Glutamatergic neuron (in vitro differentiated cells): Measurements from ENCODE around the gene ITPK1. TPM values are rescaled to one million over a fixed set of nuclear protein-coding genes. Genes with fewer than 3 reads are reported as not detected.

Experiments
- DNase-seq: peaks from one replicate; pipeline ENCODE4 v3.0.0; 2022
- H3K27ac Mint-ChIP-seq: one replicate; pipeline ENCODE4 v1.8.0; 2020; ENCODE audit warnings: mild to moderate bottlenecking, mixed read lengths, inconsistent platforms; ENCODE audit not compliant: unreplicated experiment
- H3K27me3 Mint-ChIP-seq: one replicate; pipeline ENCODE4 v1.8.0; 2020; ENCODE audit warnings: mild to moderate bottlenecking, moderate library complexity, mixed read lengths, inconsistent platforms; ENCODE audit not compliant: unreplicated experiment
- H3K36me3 Mint-ChIP-seq: one replicate; pipeline ENCODE4 v1.8.0; 2020; ENCODE audit warnings: mild to moderate bottlenecking, mixed read lengths, inconsistent platforms; ENCODE audit not compliant: unreplicated experiment
- H3K4me1 Mint-ChIP-seq: one replicate; pipeline ENCODE4 v1.8.0; 2020; ENCODE audit warnings: mild to moderate bottlenecking, low read depth, mixed read lengths, inconsistent platforms; ENCODE audit not compliant: unreplicated experiment
- H3K4me3 Mint-ChIP-seq: one replicate; pipeline ENCODE4 v1.8.0; 2020; ENCODE audit warnings: mild to moderate bottlenecking, mixed read lengths, inconsistent platforms; ENCODE audit not compliant: unreplicated experiment
- H3K9me3 Mint-ChIP-seq: one replicate; pipeline ENCODE4 v1.8.0; 2020; ENCODE audit warnings: mild to moderate bottlenecking, moderate library complexity, mixed read lengths, inconsistent platforms; ENCODE audit not compliant: unreplicated experiment
- CTCF ChIP-seq: fragments of 200-600 bp; sonication (generic); IDR thresholded peaks from one replicate; pipeline ENCODE4 v1.5.0; 2021; ENCODE audit not compliant: partially characterized antibody, unreplicated experiment
- total RNA-seq: library from RNA; stranded (reverse); fragmentation: NEBNext Ultra II Directional; extraction: Animal tissue kit (Norgen Biotek cat#: 25700); gene quantifications from one replicate; pipeline ENCODE4 v1.2.1, GENCODE V29; 2021; ENCODE audit not compliant: unreplicated experiment

Gene ITPK1
- total RNA-seq, 1 donor from 2014 or later, result 132 TPM

DNA sequence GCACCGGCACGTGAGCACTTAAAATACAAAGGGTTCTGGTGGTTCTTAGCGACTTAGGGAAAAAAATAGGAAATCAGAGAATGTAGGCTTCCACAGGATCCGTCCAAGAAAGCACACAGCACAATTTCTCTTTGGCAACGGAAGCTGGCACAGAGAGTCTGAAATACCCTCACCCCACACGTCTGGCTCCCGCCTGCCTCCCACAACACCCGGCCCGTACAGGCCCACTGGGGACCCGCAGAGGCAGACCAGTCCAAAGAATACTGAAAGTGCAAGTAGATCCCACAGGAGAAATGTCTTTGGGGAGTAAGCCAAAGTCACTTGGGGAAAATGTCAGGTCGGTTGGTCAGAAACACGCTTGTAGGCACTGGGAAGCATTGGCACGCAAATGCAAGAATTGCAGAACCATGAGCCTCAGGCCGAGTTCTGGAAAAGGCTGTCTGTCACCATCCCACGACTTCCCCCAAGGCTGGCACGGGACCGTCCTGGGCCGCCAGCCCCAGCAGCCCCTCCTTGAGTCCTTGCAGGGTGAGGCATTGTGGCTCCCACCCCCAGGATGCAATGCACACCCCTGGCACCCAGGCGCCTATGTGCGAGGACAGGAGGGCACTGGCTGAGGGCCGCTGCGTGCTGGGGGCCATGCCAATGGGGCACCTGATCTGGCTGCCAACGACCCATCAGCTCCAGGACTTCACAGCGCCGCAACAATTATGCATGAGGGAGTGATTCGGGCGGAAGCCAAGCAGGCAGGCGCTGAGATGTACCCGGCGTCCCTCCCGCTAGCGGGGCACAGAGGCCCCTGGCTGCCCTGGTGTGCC lies 163.0 kb downstream of the ITPK1 start:
- Mint-ChIP-seq H3K27me3 (peaks cover 8% of the 10 kb centered on the region), H3K9me3 (peaks cover 10% of the 10 kb centered on the region), H3K27ac (no peak overlapping the region), H3K36me3 (no peaks in the 10 kb centered on the region), H3K4me3 (no peak overlapping the region), H3K4me1 (peaks cover 46% of the 10 kb centered on the region)
- no peak for DNase-seq
- TF ChIP-seq CTCF, result no peak

DNA sequence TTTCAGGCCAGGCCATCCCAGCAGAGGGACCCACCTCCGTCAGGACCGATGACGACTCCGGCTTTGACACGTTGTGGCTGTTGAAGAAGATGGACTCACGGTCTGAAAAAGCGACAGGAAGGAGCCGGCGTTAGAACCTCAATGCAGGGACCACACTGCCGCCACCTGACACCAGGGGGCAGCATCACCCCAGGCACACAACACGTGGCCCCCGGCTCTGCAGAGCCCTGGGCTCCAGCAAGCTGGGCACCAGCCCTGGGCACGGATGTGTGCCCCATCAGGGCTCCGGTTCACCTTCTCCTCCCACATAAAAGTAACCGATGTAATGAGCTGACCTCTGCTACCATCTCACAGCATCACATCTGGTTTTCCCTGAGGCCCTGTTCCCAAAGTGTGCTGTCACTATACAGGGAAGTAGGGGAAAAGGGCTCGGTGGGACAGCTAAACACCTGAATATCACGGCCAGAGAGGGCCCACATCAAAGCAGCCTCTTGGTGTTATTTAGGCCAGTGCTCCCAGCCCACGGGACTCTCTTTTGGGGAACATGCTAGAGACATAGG lies 163.7 kb downstream of the ITPK1 start:
- H3K4me3 Mint-ChIP-seq, result no peak overlapping the region
- DNase-seq, result peak; percentile 87
- H3K27ac Mint-ChIP-seq, result peak overlapping the region; percentile 57
- no peaks in the 10 kb centered on the region for H3K36me3 Mint-ChIP-seq
- H3K27me3 Mint-ChIP-seq, result peaks cover 10% of the 10 kb centered on the region
- peak; percentile 94 for TF ChIP-seq CTCF
- peaks cover 45% of the 10 kb centered on the region for H3K4me1 Mint-ChIP-seq
- peaks cover 9% of the 10 kb centered on the region for H3K9me3 Mint-ChIP-seq

- peaks cover 9% of the 10 kb centered on the region for H3K27me3 Mint-ChIP-seq
- TF ChIP-seq CTCF, result no peak
Observed at GRCh38 chr14:92951261-92951660, 164.5 kb downstream of the ITPK1 start.

GRCh38 chr14:92950773-92951172 lies 165.0 kb downstream of the ITPK1 start:
- H3K27ac Mint-ChIP-seq, result peak overlapping the region; percentile 82
- peaks cover 44% of the 10 kb centered on the region for H3K4me1 Mint-ChIP-seq
- TF ChIP-seq CTCF, result no peak
- peak overlapping the region; percentile 59 for H3K4me3 Mint-ChIP-seq
- peaks cover 10% of the 10 kb centered on the region for H3K27me3 Mint-ChIP-seq
- peaks cover 13% of the 10 kb centered on the region for H3K9me3 Mint-ChIP-seq
- no peak for DNase-seq
- H3K36me3 Mint-ChIP-seq, result no peaks in the 10 kb centered on the region

More at GRCh38 chr14:92951261-92951660, 164.5 kb downstream of the ITPK1 start:
- no peak overlapping the region for H3K4me3 Mint-ChIP-seq
- DNase-seq, result no peak
- H3K4me1 Mint-ChIP-seq, result peaks cover 44% of the 10 kb centered on the region
- H3K36me3 Mint-ChIP-seq, result no peaks in the 10 kb centered on the region
- peaks cover 12% of the 10 kb centered on the region for H3K9me3 Mint-ChIP-seq
- H3K27ac Mint-ChIP-seq, result peak overlapping the region; percentile 55

DNA sequence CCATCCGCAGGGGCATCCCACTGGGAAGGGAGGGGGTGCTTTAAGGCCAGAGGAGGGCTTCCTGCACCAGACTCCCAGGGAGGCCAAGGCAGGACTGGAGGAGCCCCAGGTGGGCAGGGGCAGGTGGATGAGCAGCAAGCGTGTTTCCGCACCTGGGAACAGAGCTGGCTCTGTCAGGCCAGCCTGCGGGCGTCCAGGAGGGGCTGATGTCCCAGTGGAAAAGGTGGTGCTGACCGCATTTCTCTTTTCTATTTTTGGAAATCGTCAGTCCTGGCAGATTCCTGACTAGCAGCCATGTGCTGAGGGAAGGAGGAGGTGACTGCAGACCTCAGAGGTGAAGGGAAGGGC lies 165.6 kb downstream of the ITPK1 start:
- H3K4me3 Mint-ChIP-seq, result no peak overlapping the region
- H3K36me3 Mint-ChIP-seq, result no peaks in the 10 kb centered on the region
- DNase-seq, result no peak
- peaks cover 13% of the 10 kb centered on the region for H3K9me3 Mint-ChIP-seq
- no peak for TF ChIP-seq CTCF
- H3K27ac Mint-ChIP-seq, result peak overlapping the region; percentile 82
- H3K27me3 Mint-ChIP-seq, result peaks cover 10% of the 10 kb centered on the region
- H3K4me1 Mint-ChIP-seq, result peaks cover 43% of the 10 kb centered on the region
